HCT116 (cell line): Measurements from ENCODE around the gene WNK1. TPM values are rescaled to one million over a fixed set of nuclear protein-coding genes. Genes with fewer than 3 reads are reported as not detected.
A peak's percentile ranks its signal among the peaks of the same experiment; 100 is the strongest.
"Not testable (repeated sequence)": the region's sequence is repeated elsewhere in the genome, so short reads cannot be mapped to it uniquely, and the experiment has no call there.

ENCODE experiments used
- ATAC-seq: fragments of 200-7000 bp; cut with Tn5 transposase; 2 replicates; pipeline ENCODE4 v1.9.1; 2020; ENCODE audit warnings: mild to moderate bottlenecking, moderate library complexity
- BruUV-seq: library from RNA; stranded (reverse); fragments of 400-500 nt; replicated peaks from 2 replicates; lab custom pipeline; 2021; lab: Mats Ljungman, UMichigan
- CTCF ChIA-PET: fragments of 300-600 bp; sonication (Branson Sonifier 250); formaldehyde crosslinking; loops from one replicate; lab custom pipeline; 2021; ENCODE audit warnings: antibody characterized with exemption; lab: Charles Lee
- POLR2A ChIA-PET: fragments of 300-600, 350-600 bp; sonication (Branson Sonifier 250); formaldehyde crosslinking; loops from one replicate; lab custom pipeline; 2021; ENCODE audit warnings: antibody characterized with exemption; lab: Charles Lee
- RAD21 ChIA-PET, 2 experiments: fragments of 300-600 bp; sonication (Branson Sonifier 250); formaldehyde crosslinking; loops; one replicate each; lab custom pipeline; 2023; ENCODE audit warnings: low total read pairs in 2 of 2; ENCODE audit not compliant: uncharacterized antibody in 2 of 2, unreplicated experiment in 2 of 2, low non-redundant PET in 1 of 2; lab: Charles Lee
- DNase-seq: peaks from one replicate; pipeline ENCODE4 v3.0.0-alpha.2; 2010; ENCODE audit warnings: low read depth, low spot score
- H2AFZ ChIP-seq: fragments of 200-600 bp; shearing (Covaris generic), sonication (generic); 2 replicates; pipeline ENCODE4 v1.6.1; 2017; ENCODE audit warnings: low read depth, mixed run types, mixed read lengths, antibody characterized with exemption, low read length; ENCODE audit not compliant: poor library complexity, severe bottlenecking
- H3K27ac ChIP-seq: 2 replicates; pipeline ENCODE4 v1.5.1; 2012; ENCODE audit warnings: low read depth, low read length
- H3K27me3 ChIP-seq: fragments of 200-600 bp; sonication (generic); 2 replicates; pipeline ENCODE4 v1.6.1; 2016; ENCODE audit warnings: mixed run types, low read length, mixed read lengths; ENCODE audit not compliant: insufficient read depth
- H3K36me3 ChIP-seq, 2 experiments: fragments of 200-500 bp in 1 of 2; fragments of 200-600 bp in 1 of 2; sonication (Bioruptor generic) in 1 of 2; sonication (generic) in 1 of 2; 2 replicates each; pipeline versions ENCODE4 v1.5.1 to v1.6.1; 2014 to 2016; ENCODE audit warnings: low read length in 2 of 2, inconsistent platforms in 1 of 2, mixed read lengths in 1 of 2, mixed run types in 1 of 2; ENCODE audit not compliant: insufficient read depth in 2 of 2, control insufficient read depth in 1 of 2
- H3K4me1 ChIP-seq, 2 experiments: fragments of 200-600 bp in 1 of 2; sonication (generic) in 1 of 2; 2 replicates each; pipeline versions ENCODE4 v1.5.1 to v1.6.1; 2012 to 2017; ENCODE audit warnings: low read length in 2 of 2, inconsistent platforms in 1 of 2, mild to moderate bottlenecking in 1 of 2, mixed read lengths in 1 of 2, mixed run types in 1 of 2, moderate library complexity in 1 of 2; ENCODE audit not compliant: insufficient read depth in 2 of 2, control insufficient read depth in 1 of 2
- H3K4me2 ChIP-seq: fragments of 200-600 bp; sonication (generic); 2 replicates; pipeline ENCODE4 v1.6.1; 2017; ENCODE audit warnings: mixed run types, low read length, mixed read lengths
- H3K4me3 ChIP-seq, 2 experiments: fragments of 200-600 bp in 1 of 2; sonication (generic) in 1 of 2; replicated peaks in 1 of 2; 2 replicates each; pipeline ENCODE4 v1.5.1; 2011 to 2016; ENCODE audit warnings: low read length in 2 of 2, control low read depth in 1 of 2, low read depth in 1 of 2, mild to moderate bottlenecking in 1 of 2, mixed read lengths in 1 of 2, mixed run types in 1 of 2
- H3K79me2 ChIP-seq: fragments of 200-600 bp; sonication (generic); 2 replicates; pipeline ENCODE4 v1.6.1; 2017; ENCODE audit warnings: mild to moderate bottlenecking, mixed run types, low read length, moderate library complexity, mixed read lengths; ENCODE audit not compliant: insufficient read depth
- H3K9ac ChIP-seq: fragments of 200-600 bp; sonication (generic); 2 replicates; pipeline ENCODE4 v1.6.1; 2016; ENCODE audit warnings: low read length, mixed read lengths
- H3K9me2 ChIP-seq: fragments of 200-600 bp; sonication (generic), shearing (Covaris generic); 2 replicates; pipeline ENCODE4 v1.6.1; 2017; ENCODE audit warnings: mixed run types, mild to moderate bottlenecking, moderate library complexity; ENCODE audit not compliant: insufficient read depth
- H3K9me3 ChIP-seq, 2 experiments: fragments of 200-500 bp in 1 of 2; fragments of 200-600 bp in 1 of 2; sonication (Bioruptor generic) in 1 of 2; sonication (generic) in 1 of 2; 2 replicates each; pipeline ENCODE4 v1.6.1; 2014 to 2017; ENCODE audit warnings: low read length in 2 of 2, mixed read lengths in 2 of 2, inconsistent platforms in 1 of 2, low read depth in 1 of 2, mild to moderate bottlenecking in 1 of 2, mixed run types in 1 of 2, moderate library complexity in 1 of 2; ENCODE audit not compliant: control insufficient read depth in 1 of 2, insufficient read depth in 1 of 2
- H4K20me1 ChIP-seq: fragments of 200-600 bp; sonication (generic), shearing (Covaris generic); 2 replicates; pipeline ENCODE4 v1.6.1; 2017; ENCODE audit warnings: mixed run types, mild to moderate bottlenecking, moderate library complexity; ENCODE audit not compliant: insufficient read depth
- CBX3 ChIP-seq: IDR thresholded peaks from 2 replicates; pipeline ENCODE4 v1.6.1; 2012; ENCODE audit warnings: low read depth
- EGR1 ChIP-seq: IDR thresholded peaks from 2 replicates; pipeline ENCODE4 v1.6.1; 2012; ENCODE audit warnings: low read depth
- ELF1 ChIP-seq: IDR thresholded peaks from 2 replicates; pipeline ENCODE4 v1.6.1; 2012; ENCODE audit warnings: low read depth, borderline replicate concordance
- EZH2 ChIP-seq: fragments of 200-600 bp; sonication (generic); IDR thresholded peaks from 2 replicates; pipeline ENCODE4 v1.6.1; 2017; ENCODE audit warnings: antibody characterized with exemption, mixed run types
- FOSL1 ChIP-seq: IDR thresholded peaks from 2 replicates; pipeline ENCODE4 v1.6.1; 2012; ENCODE audit warnings: low read depth
- POLR2AphosphoS5 ChIP-seq: IDR thresholded peaks from 2 replicates; pipeline ENCODE4 v1.6.1; 2011; ENCODE audit warnings: mild to moderate bottlenecking, low read depth, low read length, moderate library complexity
- RAD21 ChIP-seq: IDR thresholded peaks from 2 replicates; pipeline ENCODE4 v1.6.1; 2012; ENCODE audit warnings: low read depth, mild to moderate bottlenecking
- REST ChIP-seq: IDR thresholded peaks from 2 replicates; pipeline ENCODE4 v1.6.1; 2012; ENCODE audit warnings: low read depth
- YY1 ChIP-seq: IDR thresholded peaks from 2 replicates; pipeline ENCODE4 v1.6.1; 2011; ENCODE audit warnings: low read length, low read depth, moderate library complexity, mild to moderate bottlenecking; ENCODE audit not compliant: insufficient replicate concordance; ENCODE audit errors: extremely low read depth
- ZFX ChIP-seq: fragments of 450-650 bp; IDR thresholded peaks from 2 replicates; pipeline ENCODE4 v1.6.1; 2017
- ZNF274 ChIP-seq: fragments of 200-500 bp; sonication (Bioruptor generic); IDR thresholded peaks from 2 replicates; pipeline ENCODE4 v1.6.1; 2014; ENCODE audit warnings: mild to moderate bottlenecking, low read depth, low read length, inconsistent platforms
- intact Hi-C: fragments of 100-400 bp; cut with micrococcal nuclease; formaldehyde crosslinking; loops from 2 replicates; pipeline ENCODE4 v1.10.0; 2022
- total RNA-seq: library from RNA; stranded (reverse); gene quantifications from one replicate; pipeline ENCODE4 v1.2.1, GENCODE V29; 2021; ENCODE audit not compliant: unreplicated experiment
- TF ChIP-seq, protein P1 (sequence below): IDR thresholded peaks from 2 replicates; pipeline ENCODE4 v1.6.1; 2011; ENCODE audit warnings: mild to moderate bottlenecking, low read length, moderate library complexity; ENCODE audit not compliant: insufficient replicate concordance; ENCODE audit errors: extremely low read depth

Gene WNK1
- total RNA-seq, 1 experiment from 2014 or later: 81.0 TPM

GRCh38 chr12:810671-811415 is 58.5 kb downstream of the WNK1 start (continued):
- TF ChIP-seq ZNF274: no peak
- no peak for TF ChIP-seq ELF1
- no peak for TF ChIP-seq EZH2
- no peak for TF ChIP-seq RAD21
- no peak for TF ChIP-seq YY1
- no peak for TF ChIP-seq POLR2AphosphoS5
- TF ChIP-seq, all 23 proteins: peak for 0

GRCh38 chr12:812950-813349 is 60.6 kb downstream of the WNK1 start:
- intact Hi-C loops: no loop called here
- POLR2A ChIA-PET: no interaction called here
- H3K9ac ChIP-seq: no peak overlapping the region
- peaks cover 84% of the 10 kb centered on the region for H3K79me2 ChIP-seq
- no peak overlapping the region for H3K4me3 ChIP-seq
- H3K9me3 ChIP-seq: no peaks in the 10 kb centered on the region
- no peak overlapping the region for H3K4me2 ChIP-seq
- H4K20me1 ChIP-seq: peaks cover 11% of the 10 kb centered on the region; the same call in 1 of the 2 replicates
- DNase-seq (no peak), ATAC-seq (no peak)
- BruUV-seq: no TSS peak
- no peaks in the 10 kb centered on the region for H3K9me2 ChIP-seq
- CTCF ChIA-PET: interaction anchor here (1.4 to 3.8 kb wide), 3 partner anchors 237 to 243 kb away, joined by 4 to 24 read pairs (median 6); no protein-coding TSS in a partner anchor
- no peak overlapping the region for H3K27ac ChIP-seq
- H3K4me1 ChIP-seq: peaks cover 4 to 11% of the 10 kb centered on the region in 2 experiments; a peak in 3 of 4 replicates
- RAD21 ChIA-PET: no interaction called here
- TF ChIP-seq ZFX: no peak
- no peak for TF ChIP-seq ELF1
- TF ChIP-seq EGR1: no peak
- TF ChIP-seq CBX3: no peak
- no peak for TF ChIP-seq RAD21
- no peak for TF ChIP-seq EZH2
- no peak for TF ChIP-seq ZNF274
- TF ChIP-seq, protein P1, sequence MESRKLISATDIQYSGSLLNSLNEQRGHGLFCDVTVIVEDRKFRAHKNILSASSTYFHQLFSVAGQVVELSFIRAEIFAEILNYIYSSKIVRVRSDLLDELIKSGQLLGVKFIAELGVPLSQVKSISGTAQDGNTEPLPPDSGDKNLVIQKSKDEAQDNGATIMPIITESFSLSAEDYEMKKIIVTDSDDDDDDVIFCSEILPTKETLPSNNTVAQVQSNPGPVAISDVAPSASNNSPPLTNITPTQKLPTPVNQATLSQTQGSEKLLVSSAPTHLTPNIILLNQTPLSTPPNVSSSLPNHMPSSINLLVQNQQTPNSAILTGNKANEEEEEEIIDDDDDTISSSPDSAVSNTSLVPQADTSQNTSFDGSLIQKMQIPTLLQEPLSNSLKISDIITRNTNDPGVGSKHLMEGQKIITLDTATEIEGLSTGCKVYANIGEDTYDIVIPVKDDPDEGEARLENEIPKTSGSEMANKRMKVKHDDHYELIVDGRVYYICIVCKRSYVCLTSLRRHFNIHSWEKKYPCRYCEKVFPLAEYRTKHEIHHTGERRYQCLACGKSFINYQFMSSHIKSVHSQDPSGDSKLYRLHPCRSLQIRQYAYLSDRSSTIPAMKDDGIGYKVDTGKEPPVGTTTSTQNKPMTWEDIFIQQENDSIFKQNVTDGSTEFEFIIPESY: no peak
- TF ChIP-seq FOSL1: no peak
- no peak for TF ChIP-seq REST
- no peaks in the 10 kb centered on the region for H3K27me3 ChIP-seq
- H3K36me3 ChIP-seq: no peaks in the 10 kb centered on the region
- H2AFZ ChIP-seq: no peak overlapping the region

- intact Hi-C loops: loop anchor here (2.0 to 5.0 kb wide), 2 partner anchors 275 to 765 kb away; no protein-coding TSS in a partner anchor
- H3K36me3 ChIP-seq, BruUV-seq, H3K4me3 ChIP-seq, H3K9me2 ChIP-seq, H3K9ac ChIP-seq, ATAC-seq, H3K27ac ChIP-seq, RAD21 ChIA-PET, H3K27me3 ChIP-seq, DNase-seq, POLR2A ChIA-PET, H2AFZ ChIP-seq, H3K9me3 ChIP-seq: not testable (repeated sequence)
- H3K4me2 ChIP-seq: peak overlapping the region; percentile 17; the same call in 1 of the 2 replicates
- CTCF ChIA-PET: interaction anchor here (1.1 to 3.6 kb wide), 5 partner anchors 13 to 276 kb away, joined by 3 to 22 read pairs (median 6); no protein-coding TSS in a partner anchor
- peaks cover 85% of the 10 kb centered on the region for H3K79me2 ChIP-seq
- H4K20me1 ChIP-seq: peaks cover 14% of the 10 kb centered on the region; the same call in 1 of the 2 replicates
- peaks cover 4 to 11% of the 10 kb centered on the region in 2 experiments; a peak in 3 of 4 replicates for H3K4me1 ChIP-seq
Measured at GRCh38 chr12:817456-817855, 65.1 kb downstream of the WNK1 start.
